A673 (cell line): ENCODE measurements around the gene C6.

Source experiments
- EZH2 ChIP-seq: fragments of 200-600 bp; sonication (generic); IDR thresholded peaks from 2 replicates; pipeline ENCODE4 v1.6.1; 2017; ENCODE audit warnings: borderline replicate concordance, low read depth, mild to moderate bottlenecking, mixed read lengths, antibody characterized with exemption, low read length; ENCODE audit not compliant: poor library complexity, severe bottlenecking
- TF ChIP-seq, protein P1 (sequence below): fragments of 300-800, 200-600 bp; sonication (generic); conservative IDR thresholded peaks from 2 replicates; pipeline ENCODE4 v1.5.1; 2017; ENCODE audit warnings: low read depth, mild to moderate bottlenecking, antibody characterized with exemption, low read length, moderate library complexity, mixed read lengths

DNA sequence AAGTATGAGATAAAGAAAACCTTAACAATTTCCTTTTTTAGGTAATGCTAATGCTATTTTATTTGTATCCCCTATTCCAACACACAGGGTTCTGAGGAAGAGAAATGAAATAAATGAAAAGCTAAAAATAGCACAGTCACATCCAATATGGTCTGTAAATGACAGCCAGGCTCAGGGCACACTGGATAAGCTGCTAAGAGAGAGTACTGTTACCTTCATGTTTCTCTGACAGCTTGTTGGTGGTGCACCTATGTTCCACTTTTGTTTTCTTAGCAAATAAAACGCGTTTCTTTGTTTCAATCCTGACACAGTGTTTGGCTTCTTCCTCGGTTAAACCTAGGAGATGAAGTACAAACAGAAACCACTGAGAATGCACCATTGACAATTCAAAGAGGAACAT is 41.3 kb downstream of the C6 start:
- TF ChIP-seq, protein P1, sequence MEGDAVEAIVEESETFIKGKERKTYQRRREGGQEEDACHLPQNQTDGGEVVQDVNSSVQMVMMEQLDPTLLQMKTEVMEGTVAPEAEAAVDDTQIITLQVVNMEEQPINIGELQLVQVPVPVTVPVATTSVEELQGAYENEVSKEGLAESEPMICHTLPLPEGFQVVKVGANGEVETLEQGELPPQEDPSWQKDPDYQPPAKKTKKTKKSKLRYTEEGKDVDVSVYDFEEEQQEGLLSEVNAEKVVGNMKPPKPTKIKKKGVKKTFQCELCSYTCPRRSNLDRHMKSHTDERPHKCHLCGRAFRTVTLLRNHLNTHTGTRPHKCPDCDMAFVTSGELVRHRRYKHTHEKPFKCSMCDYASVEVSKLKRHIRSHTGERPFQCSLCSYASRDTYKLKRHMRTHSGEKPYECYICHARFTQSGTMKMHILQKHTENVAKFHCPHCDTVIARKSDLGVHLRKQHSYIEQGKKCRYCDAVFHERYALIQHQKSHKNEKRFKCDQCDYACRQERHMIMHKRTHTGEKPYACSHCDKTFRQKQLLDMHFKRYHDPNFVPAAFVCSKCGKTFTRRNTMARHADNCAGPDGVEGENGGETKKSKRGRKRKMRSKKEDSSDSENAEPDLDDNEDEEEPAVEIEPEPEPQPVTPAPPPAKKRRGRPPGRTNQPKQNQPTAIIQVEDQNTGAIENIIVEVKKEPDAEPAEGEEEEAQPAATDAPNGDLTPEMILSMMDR: no peak
- no peak for TF ChIP-seq EZH2
